Measurements from ENCODE around the gene KIR2DL3. TPM values are rescaled to one million over a fixed set of nuclear protein-coding genes. Genes with fewer than 3 reads are reported as not detected.
"Not testable (repeated sequence)": the region's sequence is repeated elsewhere in the genome, so short reads cannot be mapped to it uniquely, and the experiment has no call there.

Gene KIR2DL3
- total RNA-seq (not detected in 2 replicates), polyA plus RNA-seq (not detected in 2 replicates)

GRCh38 chr19:54738306-54738705, at the start of gene KIR2DL3:
KIR2DL3 (plus strand) TSS chr19:54738513; CDS start chr19:54738546, 33 bp downstream.
- not testable (repeated sequence) for H3K9me3 ChIP-seq (ENCODE audit: low read depth); DNase-seq (ENCODE audit: low read depth in 1 of 2, low spot score in 1 of 2)

GRCh38 chr19:54691582-54692297, 46.6 kb upstream of the KIR2DL3 start:
- H3K9me3 ChIP-seq (ENCODE audit: low read depth): no peaks in the 10 kb centered on the region
- no peak overlapping the region for H3K27ac ChIP-seq
- no peaks in the 10 kb centered on the region for H3K27me3 ChIP-seq
- H3K36me3 ChIP-seq: no peaks in the 10 kb centered on the region
- no peak overlapping the region for H3K4me3 ChIP-seq
- no peaks in the 10 kb centered on the region for H3K4me1 ChIP-seq (ENCODE audit: low read depth)
- no peak for DNase-seq (ENCODE audit: low read depth in 1 of 2, low spot score in 1 of 2)
- TF ChIP-seq CTCF (IDR thresholded peaks at IDR 0.05; ENCODE audit: low read depth, low read length): no peak

More at GRCh38 chr19:54738306-54738705, at the start of gene KIR2DL3:
- H3K4me1 ChIP-seq (ENCODE audit: low read depth); H3K4me3 ChIP-seq; H3K27me3 ChIP-seq; H3K27ac ChIP-seq; H3K36me3 ChIP-seq: not testable (repeated sequence)

GRCh38 chr19:54692298-54692615, 46.1 kb upstream of the KIR2DL3 start:
- no peak for TF ChIP-seq CTCF (IDR thresholded peaks at IDR 0.05; ENCODE audit: low read depth, low read length)
- no peak overlapping the region for H3K27ac ChIP-seq
- H3K4me1 ChIP-seq (ENCODE audit: low read depth): no peaks in the 10 kb centered on the region
- no peak for DNase-seq (ENCODE audit: low read depth in 1 of 2, low spot score in 1 of 2)
- no peaks in the 10 kb centered on the region for H3K36me3 ChIP-seq
- H3K4me3 ChIP-seq: no peak overlapping the region
- no peaks in the 10 kb centered on the region for H3K27me3 ChIP-seq
- no peaks in the 10 kb centered on the region for H3K9me3 ChIP-seq (ENCODE audit: low read depth)

GRCh38 chr19:54694648-54695047, 43.7 kb upstream of the KIR2DL3 start:
- no peaks in the 10 kb centered on the region for H3K36me3 ChIP-seq
- H3K4me3 ChIP-seq: no peak overlapping the region
- H3K27ac ChIP-seq: no peak overlapping the region
- H3K27me3 ChIP-seq: no peaks in the 10 kb centered on the region
- no peak for DNase-seq (ENCODE audit: low read depth in 1 of 2, low spot score in 1 of 2)
- no peaks in the 10 kb centered on the region for H3K9me3 ChIP-seq (ENCODE audit: low read depth)
- H3K4me1 ChIP-seq (ENCODE audit: low read depth): no peaks in the 10 kb centered on the region
- no peak for TF ChIP-seq CTCF (IDR thresholded peaks at IDR 0.05; ENCODE audit: low read depth, low read length)

- H3K27ac ChIP-seq: no peak overlapping the region
- H3K27me3 ChIP-seq: no peaks in the 10 kb centered on the region
- DNase-seq (ENCODE audit: low read depth in 1 of 2, low spot score in 1 of 2): no peak
- H3K9me3 ChIP-seq (ENCODE audit: low read depth): no peaks in the 10 kb centered on the region
- TF ChIP-seq CTCF (IDR thresholded peaks at IDR 0.05; ENCODE audit: low read depth, low read length): no peak
- no peaks in the 10 kb centered on the region for H3K36me3 ChIP-seq
- no peak overlapping the region for H3K4me3 ChIP-seq
- no peaks in the 10 kb centered on the region for H3K4me1 ChIP-seq (ENCODE audit: low read depth)
These were observed 42.2 kb upstream of the KIR2DL3 start for GRCh38 chr19:54696117-54696548.

- Histone ChIP-seq H3K4me3 (no peak overlapping the region), H3K27ac (no peak overlapping the region), H3K4me1 (ENCODE audit: low read depth) (no peaks in the 10 kb centered on the region), H3K27me3 (no peaks in the 10 kb centered on the region), H3K36me3 (no peaks in the 10 kb centered on the region), H3K9me3 (ENCODE audit: low read depth) (no peaks in the 10 kb centered on the region)
- no peak for TF ChIP-seq CTCF (IDR thresholded peaks at IDR 0.05; ENCODE audit: low read depth, low read length)
- DNase-seq (ENCODE audit: low read depth in 1 of 2, low spot score in 1 of 2): no peak
These were observed 41.5 kb upstream of the KIR2DL3 start for GRCh38 chr19:54696766-54697165.

GRCh38 chr19:54697716-54698115, 40.6 kb upstream of the KIR2DL3 start:
- not testable (repeated sequence) for DNase-seq (ENCODE audit: low read depth in 1 of 2, low spot score in 1 of 2); H3K4me1 ChIP-seq (ENCODE audit: low read depth); H3K27ac ChIP-seq; H3K9me3 ChIP-seq (ENCODE audit: low read depth); H3K36me3 ChIP-seq; H3K4me3 ChIP-seq; H3K27me3 ChIP-seq
